Heart left ventricle (tissue), 16 donors: Measurements from ENCODE around the gene PPP2R1A. TPM values are rescaled to one million over a fixed set of nuclear protein-coding genes. Genes with fewer than 3 reads are reported as not detected.

Experiments
- ATAC-seq, 4 donors: fragments of 200-7000 bp; cut with Tn5 transposase; one replicate each; pipeline ENCODE4 v1.9.1; 2020 to 2022; ENCODE audit warnings: moderate library complexity in 4 of 4, mild to moderate bottlenecking in 3 of 4, moderate number of reproducible peaks in 1 of 4
- DNase-seq, 5 donors: peaks; one replicate each; pipeline ENCODE4 v3.0.0-alpha.2; 2020
- H3K27ac ChIP-seq, 12 donors: fragments of 200-600 bp; sonication (generic) in 4 of 12; one replicate each; pipeline versions ENCODE4 v1.5.0 to v1.8.0; 2016 to 2022; ENCODE audit warnings: mild to moderate bottlenecking in 2 of 12
- H3K27me3 ChIP-seq, 9 donors: fragments of 200-600 bp; sonication (generic) in 2 of 9; one replicate each; pipeline versions ENCODE4 v1.5.1 to v1.8.0; 2016 to 2022; ENCODE audit warnings: mild to moderate bottlenecking in 3 of 9
- H3K36me3 ChIP-seq, 9 donors: fragments of 200-600 bp; sonication (generic) in 2 of 9; one replicate each; pipeline versions ENCODE4 v1.5.0 to v1.8.0; 2018 to 2022; ENCODE audit warnings: mild to moderate bottlenecking in 2 of 9
- H3K4me1 ChIP-seq, 12 donors: fragments of 200-600 bp; sonication (generic) in 4 of 12; one replicate each; pipeline versions ENCODE4 v1.5.0 to v1.8.0; 2016 to 2022; ENCODE audit warnings: mild to moderate bottlenecking in 3 of 12
- H3K4me3 ChIP-seq, 12 donors: fragments of 200-600 bp; sonication (generic) in 4 of 12; one replicate each; pipeline versions ENCODE4 v1.5.0 to v1.8.0; 2017 to 2022; ENCODE audit warnings: mild to moderate bottlenecking in 9 of 12, moderate library complexity in 4 of 12
- H3K9me3 ChIP-seq, 12 donors: fragments of 200-600 bp; sonication (generic) in 4 of 12; one replicate each; pipeline versions ENCODE4 v1.5.0 to v1.8.0; 2016 to 2022; ENCODE audit warnings: mild to moderate bottlenecking in 1 of 12
- CTCF ChIP-seq, 12 donors: fragments of 200-600 bp; sonication (generic) in 4 of 12; IDR thresholded peaks; one replicate each; pipeline versions ENCODE4 v1.5.0 to v1.8.0; 2018 to 2022; ENCODE audit warnings: antibody characterized with exemption in 12 of 12, mild to moderate bottlenecking in 5 of 12
- POLR2A ChIP-seq, 2 donors: fragments of 450-650 bp; IDR thresholded peaks; one replicate each; pipeline ENCODE4 v1.6.1; 2017; ENCODE audit warnings: antibody characterized with exemption in 2 of 2, mild to moderate bottlenecking in 2 of 2, moderate library complexity in 2 of 2
- WGBS, 4 donors: extraction: QIAGEN DNeasy Blood & Tissue Kit in 2 of 4; methylation state at CpG; one replicate each; pipeline versions ENCODE4 v1.1.5 to v1.1.7; 2013 to 2018; 5-methylcytosine and 5-hydroxymethylcytosine counted together
- intact Hi-C, 10 donors: fragments of 100-400 bp; cut with DNase I; formaldehyde crosslinking; loops; one replicate each; pipeline versions ENCODE4 v1.11.1 to v1.14.2; 2022
- polyA plus RNA-seq, 2 donors: library from polyadenylated mRNA; stranded (reverse); fragments of 200-250 nt; gene quantifications; one replicate each; pipeline ENCODE4 v1.2.3, GENCODE V29; 2013
- total RNA-seq, 9 donors: library from RNA; depleted of rRNA in 2 of 9; stranded (reverse); fragments of >200 nt in 2 of 9; fragmentation: NEBNext Ultra II Directional in 3 of 9; extraction: Animal tissue kit (Norgen Biotek cat#: 25700) in 3 of 9; gene quantifications; one replicate each; pipeline versions ENCODE4 v1.1.0 to v1.2.4, GENCODE V29; 2016 to 2023
- donor health status: ischemic (EF 13 %, LVEDD 7.1; RV severe dilation, severe dysfunction).
- donor health status: healthy with polysubstance abuse.
- donor health status: DM: no; HTN: yes; CAD: no.
- donor health status: DM: no; HTN: no; CAD: no.
- donor health status: ischemic (EF 25% LVEDD 6.9; RV normal size, moderate dysfunction).
- donor health status: ischemic (EF 25% LVEDD 5.7; RV mildly dilated, moderate dysfunction).
- donor health status: healthy.
- donor health status: DM: yes; HTN: yes; CAD: no.
- donor health status: ischemic (EF 35%, LVEDD 5.7; RV mildly dilated, moderate dysfunction).
- donor health status: nonischemic (EF 11% LVEDD 7.7; RV severe dilation, severe dysfunction).
- donor health status: DM: yes; HTN: yes; CAD: no.
- donor health status: PGD.
- donor health status: ischemic (EF 29% LVEDD 5.4; RV normal size, mild dysfunction).
- donor health status: nonischemic (EF 23%, LVEDD 6.1; RV moderate dilation, normal function).

PPP2R1A gene
- total and polyA plus RNA-seq, 11 donors: 258 to 447 (median 364) TPM

- no peaks in the 10 kb centered on the region for H3K9me3 ChIP-seq
- H3K27me3 ChIP-seq: no peaks in the 10 kb centered on the region
- 86 to 94% (median 91%) methylated on average over 11 of the region's 11 CpGs for WGBS, 4 donors
- intact Hi-C loops: no loop called here
- no peak overlapping the region for H3K27ac ChIP-seq
- DNase-seq: no peak
- TF ChIP-seq CTCF (IDR thresholded peaks at IDR 0.05): no peak
- H3K4me3 ChIP-seq: no peak overlapping the region
- peaks cover 0 to 15% (median 0%) of the 10 kb centered on the region in 12 donors for H3K4me1 ChIP-seq
- peaks cover 9 to 100% (median 99%) of the 10 kb centered on the region in 9 donors for H3K36me3 ChIP-seq
- ATAC-seq: no peak
These were observed 22.2 kb downstream of the PPP2R1A start for GRCh38 chr19:52211926-52212571.

GRCh38 chr19:52212572-52213255 lies 22.9 kb downstream of the PPP2R1A start:
- H3K36me3 ChIP-seq: peaks cover 9 to 100% (median 99%) of the 10 kb centered on the region in 9 donors
- no peak overlapping the region for H3K4me3 ChIP-seq
- ATAC-seq: no peak
- no peak for DNase-seq
- peaks cover 0 to 12% (median 0%) of the 10 kb centered on the region in 12 donors for H3K4me1 ChIP-seq
- TF ChIP-seq CTCF (IDR thresholded peaks at IDR 0.05) (no peak), POLR2A (IDR thresholded peaks at IDR 0.05) (no peak)
- 94 to 96% (median 95%) methylated on average over 25 of the region's 25 CpGs for WGBS, 4 donors
- H3K9me3 ChIP-seq: no peaks in the 10 kb centered on the region
- H3K27me3 ChIP-seq: no peaks in the 10 kb centered on the region
- no peak overlapping the region for H3K27ac ChIP-seq
- intact Hi-C loops: no loop called here

GRCh38 chr19:52214241-52214640 lies 24.4 kb downstream of the PPP2R1A start:
- Histone ChIP-seq H3K4me3 (no peak overlapping the region), H3K9me3 (no peaks in the 10 kb centered on the region), H3K36me3 (peaks cover 9 to 100% (median 99%) of the 10 kb centered on the region in 9 donors), H3K27me3 (no peaks in the 10 kb centered on the region), H3K27ac (no peak overlapping the region), H3K4me1 (peaks cover 0 to 6% (median 0%) of the 10 kb centered on the region in 12 donors)
- no peak for DNase-seq
- WGBS, 4 donors: 90 to 97% (median 96%) methylated on average over 4 to 5 of the region's 5 CpGs
- intact Hi-C loops: no loop called here
- TF ChIP-seq CTCF (IDR thresholded peaks at IDR 0.05) (no peak), POLR2A (IDR thresholded peaks at IDR 0.05) (no peak)
- no peak for ATAC-seq

- 93 to 100% (median 98%) methylated on average over 3 of the region's 3 CpGs for WGBS, 4 donors
- Histone ChIP-seq H3K4me1 (no peaks in the 10 kb centered on the region), H3K27ac (no peak overlapping the region), H3K4me3 (no peak overlapping the region), H3K36me3 (peaks cover 16 to 100% (median 100%) of the 10 kb centered on the region in 9 donors), H3K27me3 (no peaks in the 10 kb centered on the region), H3K9me3 (no peaks in the 10 kb centered on the region)
- TF ChIP-seq CTCF (IDR thresholded peaks at IDR 0.05) (no peak), POLR2A (IDR thresholded peaks at IDR 0.05) (no peak)
- intact Hi-C loops: no loop called here
- no peak for DNase-seq
- no peak for ATAC-seq
These were observed 26.5 kb downstream of the PPP2R1A start for GRCh38 chr19:52216401-52216800.
